Liver (tissue), 9 donors: ENCODE measurements around the gene CLTC. TPM values are rescaled to one million over a fixed set of nuclear protein-coding genes. Genes with fewer than 3 reads are reported as not detected.

ENCODE experiments used
- DNase-seq: peaks from one replicate; pipeline ENCODE4 v3.0.0-alpha.2; 2017; ENCODE audit warnings: low spot score
- H3K27ac ChIP-seq, 2 donors: one replicate each; pipeline ENCODE4 v1.7.0; 2013; ENCODE audit warnings: inconsistent platforms in 2 of 2, low read length in 2 of 2, control low read depth in 1 of 2, low read depth in 1 of 2, mild to moderate bottlenecking in 1 of 2
- H3K27me3 ChIP-seq, 4 donors: one replicate each; pipeline versions ENCODE4 v1.6.1 to v1.7.0; 2013; ENCODE audit warnings: low read length in 3 of 4, inconsistent platforms in 1 of 4, mild to moderate bottlenecking in 1 of 4, moderate library complexity in 1 of 4; ENCODE audit not compliant: control insufficient read depth in 4 of 4, insufficient read depth in 4 of 4
- H3K36me3 ChIP-seq, 4 donors: one replicate each; pipeline versions ENCODE4 v1.6.1 to v1.7.0; 2013; ENCODE audit warnings: low read length in 3 of 4, mild to moderate bottlenecking in 3 of 4, low read depth in 1 of 4, moderate library complexity in 1 of 4; ENCODE audit not compliant: control insufficient read depth in 4 of 4, insufficient read depth in 3 of 4
- H3K4me1 ChIP-seq, 4 donors: one replicate each; pipeline versions ENCODE4 v1.6.1 to v1.7.0; 2013; ENCODE audit warnings: low read length in 3 of 4, mild to moderate bottlenecking in 3 of 4, moderate library complexity in 1 of 4; ENCODE audit not compliant: control insufficient read depth in 4 of 4, insufficient read depth in 4 of 4
- H3K4me3 ChIP-seq, 3 donors: one replicate each; pipeline versions ENCODE4 v1.6.1 to v1.7.0; 2013; ENCODE audit warnings: low read length in 3 of 3, control low read depth in 1 of 3, low read depth in 1 of 3, mild to moderate bottlenecking in 1 of 3
- H3K9ac ChIP-seq, 2 donors: one replicate each; pipeline ENCODE4 v1.7.0; 2013; ENCODE audit warnings: low read length in 2 of 2, mild to moderate bottlenecking in 2 of 2, moderate library complexity in 2 of 2, control low read depth in 1 of 2, low read depth in 1 of 2
- H3K9me3 ChIP-seq, 4 donors: one replicate each; pipeline versions ENCODE4 v1.6.1 to v1.7.0; 2013; ENCODE audit warnings: low read length in 3 of 4; ENCODE audit not compliant: control insufficient read depth in 4 of 4
- ATF3 ChIP-seq: IDR thresholded peaks from 2 replicates; pipeline ENCODE4 v1.6.1; 2016; ENCODE audit warnings: antibody characterized with exemption
- CTCF ChIP-seq: fragments of 150-350 bp; IDR thresholded peaks from 2 replicates; pipeline ENCODE4 v1.5.1; 2017; ENCODE audit warnings: improper control_type of control experiment, low read depth, low read length; ENCODE audit not compliant: missing input control
- FOXA2 ChIP-seq: IDR thresholded peaks from 2 replicates; pipeline ENCODE4 v1.6.1; 2016; ENCODE audit warnings: antibody characterized with exemption
- GABPA ChIP-seq, 2 donors: IDR thresholded peaks in 1 of 2; conservative IDR thresholded peaks in 1 of 2; 2 replicates each; pipeline ENCODE4 v1.6.1; 2016; ENCODE audit warnings: antibody characterized with exemption in 2 of 2, mild to moderate bottlenecking in 1 of 2, moderate library complexity in 1 of 2
- HNF4A ChIP-seq, 2 donors: conservative IDR thresholded peaks; 2 replicates each; pipeline ENCODE4 v1.6.1; 2016; ENCODE audit warnings: antibody characterized with exemption in 2 of 2, mild to moderate bottlenecking in 2 of 2
- HNF4G ChIP-seq: IDR thresholded peaks from 2 replicates; pipeline ENCODE4 v1.6.1; 2016; ENCODE audit warnings: antibody characterized with exemption
- JUND ChIP-seq, 2 donors: IDR thresholded peaks; 2 replicates each; pipeline ENCODE4 v1.6.1; 2016; ENCODE audit warnings: antibody characterized with exemption in 2 of 2
- MAX ChIP-seq: IDR thresholded peaks from 2 replicates; pipeline ENCODE4 v1.6.1; 2016; ENCODE audit warnings: antibody characterized with exemption
- NR2F2 ChIP-seq: IDR thresholded peaks from 2 replicates; pipeline ENCODE4 v1.6.1; 2016; ENCODE audit warnings: antibody characterized with exemption
- SP1 ChIP-seq: IDR thresholded peaks from 2 replicates; pipeline ENCODE4 v1.6.1; 2018; ENCODE audit warnings: antibody characterized with exemption, mild to moderate bottlenecking
- ZBTB33 ChIP-seq: IDR thresholded peaks from 2 replicates; pipeline ENCODE4 v1.6.1; 2016; ENCODE audit warnings: antibody characterized with exemption
- WGBS: extraction: QIAGEN DNeasy Blood & Tissue Kit; methylation state at CpG from one replicate; pipeline ENCODE4 v1.1.7; 2013; 5-methylcytosine and 5-hydroxymethylcytosine counted together
- polyA plus RNA-seq, 2 donors: library from polyadenylated mRNA; stranded (reverse) in 1 of 2; unstranded in 1 of 2; fragments of 200-250 nt in 1 of 2; fragments of >200 nt in 1 of 2; fragmentation: Nextera tagmentation in 1 of 2; extraction: Ambion mirVana in 1 of 2; gene quantifications; one replicate each; pipeline versions ENCODE4 v1.2.1 to v1.2.3, GENCODE V29; 2013 to 2015
- total RNA-seq, 2 donors: library from RNA; depleted of rRNA; stranded (reverse); fragments of >200 nt; gene quantifications; one replicate each; pipeline ENCODE4 v1.2.3, GENCODE V29; 2014
- TF ChIP-seq, protein P1 (sequence below): IDR thresholded peaks from 2 replicates; pipeline ENCODE4 v1.6.1; 2016; ENCODE audit warnings: antibody characterized with exemption, mild to moderate bottlenecking
- donor health status: healthy.
- donor health status: healthy.
- donor health status: healthy.
- donor health status: healthy.
- donor health status: healthy.

Gene CLTC
- total and polyA plus RNA-seq, 4 donors: 59.9 to 282 (median 172) TPM

- Histone ChIP-seq H3K4me3 (no peak overlapping the region), H3K27ac (no peak overlapping the region), H3K36me3 (no peaks in the 10 kb centered on the region), H3K9ac (no peak overlapping the region), H3K9me3 (no peaks in the 10 kb centered on the region), H3K4me1 (peaks cover 7 to 20% (median 9%) of the 10 kb centered on the region in 4 donors), H3K27me3 (no peaks in the 10 kb centered on the region)
- 97% methylated on average over 1 of the region's 1 CpG for WGBS
- no peak for DNase-seq
- TF ChIP-seq MAX (no peak), SP1 (no peak), NR2F2 (no peak), JUND (IDR thresholded peaks at IDR 0.05) (no peak), ZBTB33 (no peak), HNF4G (no peak), GABPA (IDR thresholded peaks at IDR 0.05 in 1 of 2, conservative IDR thresholded peaks at IDR 0.05 in 1 of 2) (no peak), FOXA2 (no peak)
- TF ChIP-seq, protein P1, sequence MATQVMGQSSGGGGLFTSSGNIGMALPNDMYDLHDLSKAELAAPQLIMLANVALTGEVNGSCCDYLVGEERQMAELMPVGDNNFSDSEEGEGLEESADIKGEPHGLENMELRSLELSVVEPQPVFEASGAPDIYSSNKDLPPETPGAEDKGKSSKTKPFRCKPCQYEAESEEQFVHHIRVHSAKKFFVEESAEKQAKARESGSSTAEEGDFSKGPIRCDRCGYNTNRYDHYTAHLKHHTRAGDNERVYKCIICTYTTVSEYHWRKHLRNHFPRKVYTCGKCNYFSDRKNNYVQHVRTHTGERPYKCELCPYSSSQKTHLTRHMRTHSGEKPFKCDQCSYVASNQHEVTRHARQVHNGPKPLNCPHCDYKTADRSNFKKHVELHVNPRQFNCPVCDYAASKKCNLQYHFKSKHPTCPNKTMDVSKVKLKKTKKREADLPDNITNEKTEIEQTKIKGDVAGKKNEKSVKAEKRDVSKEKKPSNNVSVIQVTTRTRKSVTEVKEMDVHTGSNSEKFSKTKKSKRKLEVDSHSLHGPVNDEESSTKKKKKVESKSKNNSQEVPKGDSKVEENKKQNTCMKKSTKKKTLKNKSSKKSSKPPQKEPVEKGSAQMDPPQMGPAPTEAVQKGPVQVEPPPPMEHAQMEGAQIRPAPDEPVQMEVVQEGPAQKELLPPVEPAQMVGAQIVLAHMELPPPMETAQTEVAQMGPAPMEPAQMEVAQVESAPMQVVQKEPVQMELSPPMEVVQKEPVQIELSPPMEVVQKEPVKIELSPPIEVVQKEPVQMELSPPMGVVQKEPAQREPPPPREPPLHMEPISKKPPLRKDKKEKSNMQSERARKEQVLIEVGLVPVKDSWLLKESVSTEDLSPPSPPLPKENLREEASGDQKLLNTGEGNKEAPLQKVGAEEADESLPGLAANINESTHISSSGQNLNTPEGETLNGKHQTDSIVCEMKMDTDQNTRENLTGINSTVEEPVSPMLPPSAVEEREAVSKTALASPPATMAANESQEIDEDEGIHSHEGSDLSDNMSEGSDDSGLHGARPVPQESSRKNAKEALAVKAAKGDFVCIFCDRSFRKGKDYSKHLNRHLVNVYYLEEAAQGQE: no peak
These were observed 108.3 kb downstream of the CLTC start for GRCh38 chr17:59727817-59728533.

DNA sequence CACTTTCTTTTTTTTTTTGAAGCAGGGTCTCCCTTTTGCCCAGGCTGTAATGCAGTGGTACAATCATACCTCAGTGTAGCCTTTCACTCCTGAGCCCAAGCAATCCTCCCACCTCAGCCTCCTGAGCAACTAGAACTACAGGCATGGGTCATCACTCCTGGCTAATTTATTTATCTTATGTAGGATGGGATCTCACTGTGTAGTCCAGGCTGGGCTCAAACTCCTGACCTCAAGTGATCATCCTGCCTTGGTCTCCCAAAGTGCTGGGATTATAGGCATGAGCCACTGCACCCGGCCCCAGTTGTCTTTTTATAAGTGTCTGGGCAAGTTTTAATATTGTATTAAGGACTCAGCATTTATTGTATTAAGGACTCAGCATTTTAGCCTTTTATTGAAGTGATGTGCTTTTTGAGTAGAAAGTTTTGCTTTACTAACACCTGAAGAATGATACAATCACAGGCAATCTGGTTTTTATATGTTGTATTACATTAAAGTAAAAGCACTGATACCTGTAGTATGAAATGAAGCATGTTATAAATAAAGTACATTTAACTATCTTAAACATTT is 110.7 kb downstream of the CLTC start:
- H3K4me3 ChIP-seq: no peak overlapping the region
- no peak overlapping the region for H3K9ac ChIP-seq
- peaks cover 5 to 13% (median 7%) of the 10 kb centered on the region in 4 donors for H3K4me1 ChIP-seq
- 93% methylated on average over 1 of the region's 1 CpG for WGBS
- H3K27me3 ChIP-seq: no peaks in the 10 kb centered on the region
- no peak for TF ChIP-seq GABPA (IDR thresholded peaks at IDR 0.05 in 1 of 2, conservative IDR thresholded peaks at IDR 0.05 in 1 of 2)
- H3K36me3 ChIP-seq: peaks cover under 1 to 5% (median 3%) of the 10 kb centered on the region in 4 donors
- H3K27ac ChIP-seq: peak overlapping the region; percentile 28
- no peaks in the 10 kb centered on the region for H3K9me3 ChIP-seq
- no peak for DNase-seq

GRCh38 chr17:59733697-59734096 is 114.0 kb downstream of the CLTC start:
- Histone ChIP-seq H3K27ac (no peak overlapping the region), H3K4me1 (peaks cover 0 to 1% (median 0%) of the 10 kb centered on the region in 4 donors), H3K9ac (no peak overlapping the region), H3K27me3 (no peaks in the 10 kb centered on the region), H3K36me3 (peaks cover 3 to 12% (median 10%) of the 10 kb centered on the region in 4 donors), H3K9me3 (no peaks in the 10 kb centered on the region), H3K4me3 (no peak overlapping the region)
- 95% methylated on average over 2 of the region's 2 CpGs for WGBS
- no peak for TF ChIP-seq JUND (IDR thresholded peaks at IDR 0.05)
- no peak for TF ChIP-seq HNF4A (conservative IDR thresholded peaks at IDR 0.05)
- TF ChIP-seq ATF3: no peak
- no peak for TF ChIP-seq CTCF
- DNase-seq: no peak
